NK-92 treated with Interleukin-12 subunit alpha and Interleukin-12 subunit beta, amount 100 ng/mL, for 24 hours (cell line): ENCODE measurements around the gene LHX4.

Source experiments
- DNase-seq: peaks from one replicate; lab custom pipeline; 2025; lab: John Stamatoyannopoulos, UW

LHX4 gene

DNA sequence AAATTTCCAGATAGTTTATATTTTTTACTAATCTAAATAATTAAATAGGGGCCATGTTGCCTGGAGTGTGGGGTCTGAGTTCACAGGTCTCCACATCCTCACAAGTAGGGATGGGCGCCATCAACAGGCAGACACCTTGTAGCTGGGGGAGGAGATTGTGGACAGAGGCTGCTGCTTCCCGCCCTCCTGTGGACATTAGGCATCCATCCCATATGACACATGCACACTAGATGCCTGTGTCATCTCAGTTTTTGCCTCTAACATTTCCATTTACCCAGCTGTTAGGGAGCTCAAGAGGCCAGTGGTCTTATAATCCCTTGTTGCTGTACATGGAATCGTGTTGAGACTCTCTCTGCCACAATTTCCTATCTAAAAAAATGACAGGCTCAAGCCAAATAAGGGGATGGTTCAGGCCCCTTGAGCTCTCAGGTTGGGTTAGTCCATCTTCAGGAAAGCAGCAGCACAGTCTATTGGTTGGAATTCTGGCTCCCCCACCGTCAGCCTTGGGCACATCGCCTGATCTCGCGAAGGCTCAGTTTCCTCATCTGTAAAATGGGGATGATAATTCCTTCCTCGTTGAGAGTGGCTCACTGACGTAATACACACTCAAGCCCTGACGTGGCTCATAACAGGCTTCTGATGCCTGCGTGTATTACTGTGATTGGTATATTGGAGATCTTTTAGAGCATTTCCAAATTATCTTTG is 13.6 kb downstream of the LHX4 start:
- no peak for DNase-seq

DNA sequence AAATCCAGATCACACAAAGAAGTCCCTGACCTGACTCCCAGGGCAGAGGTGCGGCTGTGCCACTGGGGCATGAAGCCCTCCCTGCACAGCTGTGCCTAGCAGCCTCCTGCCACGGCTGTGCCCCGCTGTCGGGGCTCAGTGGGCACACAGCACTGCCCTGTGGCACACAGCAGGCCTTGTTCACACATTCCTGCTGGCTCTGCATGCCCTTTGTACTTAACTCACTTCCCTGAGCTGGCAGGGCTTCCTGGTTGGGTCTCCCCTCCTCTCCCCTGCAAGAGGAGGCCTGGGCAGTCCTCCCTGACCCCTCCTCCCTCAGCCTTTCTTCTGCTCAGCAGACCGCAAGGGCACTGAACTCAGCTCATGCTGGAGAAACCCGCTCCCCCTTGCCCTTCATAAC is 14.8 kb downstream of the LHX4 start:
- DNase-seq = no peak

DNA sequence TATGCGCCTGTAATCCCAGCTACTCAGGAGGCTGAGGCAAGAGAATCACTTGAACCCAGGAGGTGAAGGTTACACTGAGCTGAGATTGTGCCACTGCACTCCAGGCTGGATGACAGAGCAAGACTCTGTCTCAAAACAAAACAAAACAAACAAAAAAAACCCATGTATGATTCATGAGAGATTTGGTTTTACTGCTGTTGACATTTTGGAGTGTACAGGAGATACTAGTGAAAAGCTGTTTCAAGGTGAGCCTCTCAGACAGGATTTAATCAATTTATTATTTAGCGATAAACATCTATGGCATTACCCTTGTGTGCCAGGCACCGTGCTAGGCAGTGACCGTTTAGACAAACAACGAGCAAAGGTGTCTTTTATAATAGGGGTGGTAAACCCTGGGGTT is 16.5 kb downstream of the LHX4 start:
- no peak for DNase-seq

DNA sequence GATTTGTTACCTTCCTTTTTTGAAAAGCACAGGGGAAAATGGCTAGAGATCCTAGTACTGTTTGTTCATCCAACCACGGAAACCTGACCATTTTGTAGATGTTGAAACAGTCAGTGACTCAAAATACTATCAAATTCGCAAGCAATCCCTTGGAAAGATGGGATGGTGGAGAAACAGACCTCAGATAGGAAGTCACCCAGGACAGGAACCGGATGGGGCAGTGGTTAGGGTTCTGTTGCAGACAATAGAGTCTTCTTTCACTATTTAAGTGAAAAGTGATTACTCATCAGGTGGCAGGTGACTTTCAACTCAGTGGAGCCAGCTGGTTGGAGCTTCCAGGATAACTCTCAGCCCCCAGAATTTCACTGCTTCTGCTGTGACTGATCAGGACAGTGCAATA is 17.0 kb downstream of the LHX4 start:
- DNase-seq = peak; percentile 38

DNA sequence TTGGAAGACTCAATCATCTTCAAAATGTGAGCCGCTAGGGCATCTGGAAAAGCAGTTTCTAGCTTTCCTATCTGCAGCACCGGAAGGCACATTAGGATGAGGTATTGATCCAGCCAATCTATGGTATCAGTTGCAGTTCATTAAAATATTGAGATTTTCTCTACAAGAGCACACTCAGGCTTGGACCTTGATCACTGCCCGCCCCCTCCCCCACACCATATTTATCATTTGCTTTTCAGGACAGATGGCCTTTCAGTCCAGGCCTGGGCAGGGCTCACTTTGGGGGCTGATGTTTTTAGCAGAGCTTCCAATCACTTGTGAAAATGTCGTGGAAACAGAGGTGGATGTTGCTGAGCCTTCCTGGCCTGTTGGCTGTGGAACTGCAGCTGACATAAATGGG is 17.5 kb downstream of the LHX4 start:
- DNase-seq = no peak

DNA sequence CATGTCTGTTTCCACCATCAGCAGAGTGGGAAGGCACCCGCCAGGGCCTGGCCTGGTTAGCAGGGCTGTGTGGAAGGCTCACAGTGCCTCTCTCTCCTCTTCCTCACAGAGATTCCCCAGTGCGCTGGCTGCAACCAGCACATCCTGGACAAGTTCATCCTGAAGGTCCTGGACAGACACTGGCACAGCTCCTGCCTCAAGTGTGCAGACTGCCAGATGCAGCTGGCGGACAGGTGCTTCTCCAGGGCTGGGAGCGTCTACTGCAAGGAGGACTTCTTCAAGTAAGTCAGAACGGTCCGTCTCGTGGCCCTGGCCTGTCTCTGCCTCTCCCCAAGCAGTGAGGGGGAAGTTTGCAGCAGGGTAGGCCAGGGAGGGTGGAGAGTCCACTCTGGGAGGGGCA is 18.1 kb downstream of the LHX4 start:
- DNase-seq = no peak

DNA sequence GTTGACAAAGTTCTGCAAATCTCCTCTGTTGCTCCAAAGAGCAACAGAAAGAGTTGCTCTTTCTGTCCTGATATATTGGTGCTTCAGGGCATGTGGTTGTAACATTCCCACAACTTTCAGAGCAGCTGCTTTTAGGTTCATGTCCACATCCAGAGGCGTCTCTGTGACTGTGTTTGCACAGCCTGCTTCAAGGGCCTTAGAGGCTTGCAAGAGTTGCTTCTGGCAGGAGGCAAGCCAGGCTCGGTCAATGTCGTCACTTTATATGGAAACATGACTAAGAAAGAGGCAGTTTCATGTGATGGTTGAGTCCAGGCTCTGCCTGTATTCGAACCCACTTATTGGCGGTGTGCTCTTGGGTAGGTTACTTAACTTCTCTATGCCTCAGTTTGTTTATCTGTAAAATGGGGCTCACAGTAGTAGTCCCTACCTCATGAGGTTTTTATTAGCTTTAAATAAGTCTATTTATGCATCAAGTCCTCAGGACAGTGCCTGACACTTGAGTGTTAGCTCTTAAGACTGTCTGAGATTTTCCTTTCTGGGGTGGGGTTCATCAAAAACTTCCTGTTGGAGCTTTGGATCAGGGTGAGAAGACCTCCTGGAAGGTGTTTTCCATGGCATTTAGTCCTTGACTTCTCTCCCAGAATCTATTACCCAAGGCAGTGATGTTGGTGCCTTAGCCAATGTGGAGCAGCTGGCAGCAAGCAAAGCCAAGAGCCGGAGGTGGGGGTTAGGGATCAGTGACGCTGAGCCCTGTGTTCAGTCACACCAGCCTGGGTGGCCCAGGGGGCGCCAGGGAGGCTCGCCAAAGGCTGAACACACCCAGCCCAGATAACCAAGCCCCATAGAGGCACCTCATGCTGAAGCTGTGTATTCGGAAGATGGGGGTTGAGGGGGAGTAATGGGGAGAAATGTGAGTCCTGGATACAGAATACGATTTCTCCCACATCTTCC is 18.9 kb downstream of the LHX4 start:
- no peak for DNase-seq

DNA sequence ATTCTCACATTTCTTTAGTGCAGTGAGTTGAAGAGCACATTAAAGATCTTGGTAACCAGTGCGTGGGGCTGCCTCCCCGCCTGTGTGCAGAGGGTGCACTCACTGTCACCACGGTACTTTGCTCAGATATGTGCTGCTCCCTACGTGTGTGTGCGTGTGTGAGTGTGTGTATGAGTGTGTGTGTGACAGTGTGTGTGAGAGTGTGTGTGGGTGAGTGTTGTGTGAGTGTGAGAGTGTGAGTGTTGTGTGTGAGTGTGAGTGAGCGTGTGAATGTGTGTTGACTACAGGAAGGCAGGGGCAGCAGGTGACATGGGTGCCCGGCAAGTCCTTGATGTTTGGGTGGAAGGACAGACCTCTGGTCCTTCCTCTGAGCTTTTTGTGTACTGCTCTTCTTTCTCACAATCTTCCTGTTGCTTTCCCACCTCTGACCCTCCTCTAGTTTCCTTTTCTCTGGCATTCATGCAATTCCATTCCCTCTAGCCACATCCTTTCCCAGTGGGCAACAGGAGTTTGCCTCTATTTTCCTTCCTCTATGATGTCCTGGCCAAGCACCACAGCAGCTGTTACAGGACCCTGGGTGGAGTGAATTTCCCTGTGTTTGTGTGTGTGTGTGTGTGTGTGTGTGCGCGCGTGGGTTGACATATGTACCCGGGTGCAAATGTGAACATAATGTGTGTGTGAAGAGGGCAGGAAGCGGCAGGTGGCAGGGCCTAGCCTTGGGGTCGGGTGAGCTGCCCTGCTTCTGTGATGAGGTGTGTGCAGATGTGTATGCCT is 19.8 kb downstream of the LHX4 start:
- DNase-seq = no peak

DNA sequence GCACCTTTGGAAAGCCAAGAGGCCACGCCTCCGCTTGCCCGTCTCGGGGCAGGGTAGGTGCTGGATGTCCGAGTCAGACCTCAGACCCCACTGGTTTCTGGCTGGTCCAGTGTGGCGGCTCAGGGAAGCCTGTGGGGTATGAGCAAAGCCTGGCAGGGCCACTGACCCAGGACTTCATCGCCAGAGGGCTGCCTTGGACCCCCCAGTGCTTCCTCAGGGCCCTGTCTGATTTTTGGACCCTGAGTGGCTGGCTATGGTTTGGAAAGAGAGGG is 20.4 kb downstream of the LHX4 start:
- DNase-seq = no peak

DNA sequence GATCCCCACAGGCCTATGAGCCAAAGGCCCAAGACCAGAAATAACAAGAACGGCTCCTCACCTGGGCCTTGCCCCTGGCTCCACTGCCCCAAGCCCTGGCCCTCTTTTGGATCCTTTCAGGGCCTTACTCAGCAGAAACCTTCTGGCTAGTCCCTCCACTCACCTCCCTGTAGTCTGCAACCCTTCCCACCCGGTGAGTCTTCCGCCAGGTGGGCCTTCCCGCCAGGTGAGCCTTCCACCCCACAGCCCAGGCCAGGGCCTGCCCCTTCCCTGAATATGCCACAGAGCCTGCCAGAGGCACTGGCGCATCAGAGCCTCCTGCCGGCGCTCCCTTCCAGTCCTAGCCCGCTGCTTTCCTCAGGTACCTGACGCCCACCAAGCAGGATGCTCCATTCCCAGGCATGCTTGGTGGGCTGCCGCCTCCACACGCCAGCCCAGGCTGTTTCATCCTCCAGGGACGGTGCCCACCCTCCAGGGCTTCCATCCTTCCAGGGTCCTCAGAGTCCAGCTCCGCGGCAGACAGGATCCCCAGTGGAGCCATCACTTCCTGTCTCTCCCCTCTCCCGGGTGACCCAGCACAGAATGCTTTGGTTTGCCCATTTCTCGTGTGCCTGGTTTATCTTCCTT is 20.9 kb downstream of the LHX4 start:
- no peak for DNase-seq

DNA sequence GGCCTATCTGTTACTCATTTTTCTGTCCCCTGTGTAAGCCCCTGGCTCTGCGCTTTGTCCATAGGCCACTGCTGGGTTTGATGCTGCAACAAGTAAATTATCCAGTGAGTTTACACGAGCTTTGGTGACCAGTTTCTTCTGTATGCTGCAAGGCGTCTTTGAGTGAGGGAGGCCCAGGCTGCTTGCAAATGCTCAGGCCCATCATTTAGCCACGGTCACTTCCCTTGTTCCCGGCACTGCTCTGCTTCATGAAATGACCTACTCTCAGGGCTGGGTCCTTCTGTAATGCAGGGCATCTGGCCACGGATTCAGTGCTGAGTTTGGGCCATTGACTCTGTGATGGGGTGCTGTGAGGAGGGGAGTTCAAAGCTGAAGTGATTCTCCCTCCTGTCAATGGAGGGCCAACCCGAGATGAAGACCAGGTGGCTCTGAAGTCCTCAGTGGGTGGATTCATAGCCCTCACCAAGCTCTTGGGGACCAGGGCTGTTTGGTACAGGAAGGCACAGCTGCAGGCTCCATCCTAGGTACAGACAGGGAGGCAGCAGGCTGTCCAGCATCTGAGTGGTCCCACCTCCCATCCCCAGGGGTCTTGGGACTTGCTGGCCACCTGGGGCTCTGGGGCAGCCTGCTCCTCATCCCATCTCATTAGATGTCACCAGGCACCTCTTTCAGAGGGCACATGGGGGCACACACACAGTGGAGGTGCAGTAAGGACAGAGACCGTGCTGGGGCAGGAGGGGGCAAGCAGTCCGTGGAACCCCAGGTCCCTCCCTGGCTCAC is 21.7 kb downstream of the LHX4 start:
- DNase-seq = no peak

DNA sequence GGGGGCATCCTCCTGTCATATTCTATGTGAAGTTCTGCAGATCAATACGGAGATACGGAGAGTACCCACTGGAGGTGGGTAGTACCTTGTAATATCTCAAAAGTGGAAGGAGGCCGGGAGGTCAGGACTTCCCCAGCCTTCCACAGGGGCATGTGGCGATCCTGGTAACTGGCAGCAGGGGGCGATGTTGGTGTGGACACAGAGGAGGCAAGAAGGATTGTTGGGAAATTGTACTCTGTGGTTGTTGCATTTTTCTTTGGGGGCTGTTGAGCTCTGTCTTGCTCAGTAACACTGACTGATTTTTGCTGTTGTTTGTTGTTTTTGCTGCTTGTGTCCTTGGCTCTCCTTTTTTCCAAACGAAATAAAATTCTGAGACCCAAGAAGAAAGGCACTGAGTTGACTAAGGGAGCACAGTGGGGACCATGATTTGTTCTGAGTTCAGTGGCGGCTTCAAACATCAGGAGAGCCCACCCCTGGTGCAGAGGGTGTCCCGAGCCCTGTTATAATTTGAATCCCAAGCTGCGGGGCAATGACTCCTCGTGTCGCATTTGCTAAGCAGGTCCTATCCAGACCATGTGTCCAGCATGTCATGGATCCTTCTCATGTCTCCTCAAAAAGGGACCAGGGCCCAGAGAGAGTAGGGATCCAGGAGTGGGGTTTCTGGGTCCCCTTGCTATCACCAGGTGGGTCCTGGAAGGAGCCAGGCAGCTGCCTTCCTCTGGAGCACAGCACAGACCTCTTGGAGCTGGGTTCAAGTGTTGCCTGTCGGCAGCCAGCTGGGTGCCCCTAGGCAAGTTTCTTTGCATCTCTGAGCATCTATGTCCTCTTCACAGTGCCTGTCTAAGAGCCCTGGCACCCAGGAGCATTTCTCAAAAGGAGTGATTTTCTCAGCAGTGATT is 22.8 kb downstream of the LHX4 start:
- peak; percentile 63 for DNase-seq

DNA sequence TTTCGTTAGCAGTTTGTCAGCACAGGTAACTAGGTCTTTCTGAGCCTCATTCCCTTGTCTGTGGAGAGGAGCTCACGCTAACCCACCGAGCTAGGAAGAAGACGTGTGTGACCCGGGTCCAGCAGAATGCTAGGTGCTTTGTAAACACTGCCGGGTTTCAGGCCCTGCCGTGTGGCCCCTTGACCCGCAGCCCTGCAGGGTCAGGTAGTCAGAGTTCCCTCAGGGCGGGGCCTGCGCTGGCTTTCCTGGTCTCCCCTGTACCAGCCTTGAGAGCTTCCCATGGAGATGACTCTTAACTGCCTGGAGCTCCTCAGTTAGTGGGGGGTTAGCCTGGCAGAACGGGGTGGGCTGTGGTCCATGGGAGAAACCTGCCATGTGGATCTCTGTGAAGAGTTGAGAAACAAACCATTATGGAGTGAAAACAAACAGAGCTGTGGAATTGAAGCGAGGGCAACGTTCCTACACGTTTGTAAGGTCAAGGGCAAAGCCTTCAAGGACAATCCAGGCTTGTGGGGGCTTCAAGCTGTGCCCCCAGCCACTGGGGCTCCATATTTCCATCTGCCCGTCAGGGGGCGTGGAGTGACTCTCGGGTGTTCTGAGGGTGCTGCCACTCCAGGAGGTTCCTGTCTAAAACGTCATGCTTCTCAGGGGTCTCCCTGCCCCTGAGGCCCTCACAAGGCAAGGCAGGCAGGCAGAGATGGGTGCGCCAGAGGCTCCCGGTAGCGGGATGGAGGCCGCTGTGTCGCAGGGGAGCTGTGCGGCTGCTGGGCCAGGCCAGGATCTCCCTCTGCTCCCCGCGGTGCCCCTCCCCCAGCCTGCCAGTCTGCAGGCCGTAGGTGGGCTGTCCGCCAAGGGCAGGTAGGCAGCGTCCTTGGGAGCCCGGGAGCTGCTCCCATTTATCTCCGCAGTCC is 23.8 kb downstream of the LHX4 start:
- DNase-seq = no peak

DNA sequence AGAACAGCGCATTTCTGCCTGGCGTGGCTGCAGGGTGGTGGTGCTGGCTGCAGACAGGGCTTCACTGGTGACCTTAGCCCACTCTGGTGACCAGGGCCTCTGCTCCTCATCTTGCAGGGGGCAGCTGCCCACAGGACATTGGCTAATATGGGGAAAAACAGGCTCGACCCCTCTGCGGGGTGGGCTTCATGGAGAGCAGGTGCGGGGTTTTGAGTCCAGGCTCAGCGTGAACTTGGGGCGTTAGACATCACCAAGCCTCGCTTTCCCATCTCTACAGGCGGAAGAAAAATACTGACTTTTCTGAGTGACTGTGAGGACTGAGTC is 24.4 kb downstream of the LHX4 start:
- no peak for DNase-seq

DNA sequence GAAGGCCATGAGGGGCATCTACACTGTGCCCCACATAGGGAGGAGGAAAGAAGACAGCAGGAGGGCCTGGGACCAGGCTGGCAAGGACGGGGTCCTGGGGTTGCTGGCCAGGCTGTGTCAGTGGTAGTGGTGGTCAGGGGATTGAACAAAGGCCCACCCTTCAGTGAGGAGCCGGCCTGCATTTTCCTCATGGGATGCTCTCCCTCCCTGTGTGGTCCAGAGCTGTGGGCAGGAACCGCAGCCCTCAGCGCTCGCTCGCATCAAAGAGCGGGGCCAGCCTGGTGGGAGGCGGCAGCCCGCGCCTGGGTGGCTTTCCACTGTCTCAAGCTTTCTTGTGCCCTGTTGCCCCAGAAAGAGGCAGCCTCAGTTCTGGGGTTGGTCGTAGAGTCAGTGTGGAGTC is 24.8 kb downstream of the LHX4 start:
- no peak for DNase-seq

DNA sequence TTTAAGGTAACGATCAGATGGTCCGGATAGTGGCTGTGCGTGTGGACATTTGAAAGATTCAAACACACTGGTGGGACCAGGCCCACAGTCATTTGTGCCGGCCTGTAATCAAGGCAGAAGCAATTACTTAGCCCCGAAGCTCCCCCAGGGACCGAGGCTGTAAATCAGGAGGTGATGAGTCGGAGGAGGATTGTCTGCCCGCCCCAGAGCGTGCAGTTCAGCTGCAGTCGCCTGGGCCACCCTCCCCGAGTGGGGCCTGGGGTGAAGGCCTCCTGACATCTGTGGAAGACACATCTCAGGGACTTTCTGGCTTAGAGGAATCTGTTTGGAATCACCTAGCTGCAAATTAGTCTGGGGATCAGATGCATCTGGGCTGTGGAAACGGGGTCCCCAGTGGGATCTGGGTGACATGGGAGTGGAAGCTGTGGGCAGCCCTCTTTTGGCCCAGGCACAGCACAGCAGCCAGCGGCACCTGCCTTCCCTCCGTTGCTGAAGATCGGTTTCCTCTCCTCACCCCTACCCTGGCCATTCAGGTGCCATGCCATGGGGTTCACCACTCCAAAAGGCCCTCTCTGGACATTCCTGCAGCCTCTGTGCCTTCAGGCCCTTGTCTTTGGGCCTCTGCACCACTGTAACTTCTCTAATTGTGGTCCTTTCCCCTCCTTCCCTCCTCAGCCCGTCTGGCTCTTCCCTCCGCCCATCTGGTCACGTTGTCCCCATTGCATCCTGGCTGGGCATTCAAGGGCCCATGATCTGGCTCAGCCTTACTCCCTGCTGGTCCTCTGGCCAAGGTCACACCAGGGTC is 25.7 kb downstream of the LHX4 start:
- no peak for DNase-seq

DNA sequence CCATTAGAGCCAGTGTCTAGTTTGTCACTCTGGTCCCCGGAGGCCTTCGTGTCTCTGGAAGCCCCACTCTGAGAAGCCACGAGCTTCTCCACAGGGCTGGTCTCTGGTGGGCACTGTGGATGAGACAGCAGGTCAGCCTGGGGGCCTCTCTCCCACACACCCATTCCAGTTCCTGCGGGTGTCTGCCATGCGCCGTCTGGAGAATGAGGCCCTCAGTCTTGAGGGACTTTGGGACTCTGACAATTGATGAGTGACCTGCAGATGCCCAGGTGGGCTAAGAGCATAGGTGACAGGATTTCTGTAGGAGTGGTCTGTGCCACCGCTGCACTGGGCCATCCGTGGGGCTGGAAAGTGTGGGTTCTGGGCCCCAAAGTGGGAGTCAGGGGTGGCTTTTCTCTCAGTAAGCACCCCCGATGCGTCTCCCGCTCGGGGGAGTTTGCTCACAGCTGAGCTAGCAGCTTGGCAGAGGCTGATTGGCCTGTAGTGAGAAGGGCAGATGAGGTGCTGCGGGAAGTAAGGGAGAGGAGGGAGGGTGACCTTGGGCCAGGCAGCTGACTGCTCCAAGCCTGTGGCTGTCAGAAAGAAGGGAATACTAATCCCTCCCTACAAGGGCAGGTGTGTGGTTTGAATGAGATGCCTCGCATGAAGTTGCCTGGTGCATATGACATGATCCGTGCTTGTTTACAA is 26.4 kb downstream of the LHX4 start:
- no peak for DNase-seq

DNA sequence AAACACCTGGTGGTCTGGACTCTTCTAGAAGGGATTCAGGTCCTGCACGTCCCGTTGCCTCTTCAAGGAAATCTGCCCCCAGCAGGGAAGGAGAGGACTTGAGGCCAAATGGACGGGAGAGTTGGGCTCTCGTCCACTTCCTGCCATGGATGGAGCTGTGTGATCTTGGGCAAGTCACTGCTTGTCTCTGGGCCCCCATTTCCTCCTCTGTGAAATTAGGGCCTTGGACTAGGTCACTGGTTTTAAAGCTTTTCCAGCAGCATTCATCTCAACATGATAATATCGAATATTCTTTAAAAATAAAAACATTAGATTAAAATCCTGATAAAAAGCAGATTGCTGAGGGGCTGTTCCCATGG is 26.9 kb downstream of the LHX4 start:
- no peak for DNase-seq
